H1 (cell line): ENCODE results near the gene TRMT44. TPM values are rescaled to one million over a fixed set of nuclear protein-coding genes. Genes with fewer than 3 reads are reported as not detected.

ENCODE experiments used
- CTCF ChIA-PET: fragments of 300-600 bp; sonication (Branson Sonifier 250); formaldehyde crosslinking; loops from one replicate; lab custom pipeline; 2021; ENCODE audit not compliant: partially characterized antibody; lab: Charles Lee
- POLR2A ChIA-PET: fragments of 300-600 bp; sonication (Branson Sonifier 250); formaldehyde crosslinking; loops from one replicate; lab custom pipeline; 2021; ENCODE audit warnings: inconsistent platforms; ENCODE audit not compliant: partially characterized antibody; lab: Charles Lee
- DNase-seq, 2 experiments: peaks; one replicate each; pipeline versions ENCODE4 v3.0.0 to v3.0.0-alpha.2; 2010 to 2022; ENCODE audit warnings: low spot score in 2 of 2, low read depth in 1 of 2, mixed read lengths in 1 of 2
- FAIRE-seq: peaks from 2 replicates; lab custom pipeline; 2011; peaks lifted over from hg19 to GRCh38; lab: Jason Lieb, UNC
- H2AFZ ChIP-seq: 2 replicates; pipeline ENCODE4 v1.8.1; 2012; ENCODE audit warnings: low read length, inconsistent platforms
- H2AK5ac ChIP-seq: 2 replicates; pipeline ENCODE4 v1.6.1; 2013; ENCODE audit warnings: low read depth, low read length
- H2BK120ac ChIP-seq: replicated peaks from 2 replicates; pipeline ENCODE3; 2013; ENCODE audit warnings: low read depth, low read length, inconsistent platforms
- H2BK12ac ChIP-seq: 2 replicates; pipeline ENCODE4 v1.6.1; 2013; ENCODE audit warnings: low read depth, low read length
- H2BK15ac ChIP-seq: 2 replicates; pipeline ENCODE4 v1.6.1; 2013; ENCODE audit warnings: low read length
- H2BK20ac ChIP-seq: 2 replicates; pipeline ENCODE4 v1.6.1; 2013; ENCODE audit warnings: low read length
- H2BK5ac ChIP-seq: 2 replicates; pipeline ENCODE4 v1.6.1; 2013; ENCODE audit warnings: low read depth, low read length
- H3K14ac ChIP-seq: 2 replicates; pipeline ENCODE4 v1.6.1; 2013; ENCODE audit warnings: inconsistent platforms; ENCODE audit not compliant: insufficient read length
- H3K18ac ChIP-seq: 2 replicates; pipeline ENCODE4 v1.6.1; 2013; ENCODE audit warnings: low read length; ENCODE audit errors: extremely low read depth
- H3K23ac ChIP-seq: 2 replicates; pipeline ENCODE4 v1.6.1; 2013; ENCODE audit warnings: inconsistent platforms; ENCODE audit not compliant: insufficient read length
- H3K23me2 ChIP-seq: 2 replicates; pipeline ENCODE4 v1.6.1; 2013; ENCODE audit warnings: low read depth, low read length
- H3K27ac ChIP-seq: 2 replicates; pipeline ENCODE4 v1.6.1; 2011; ENCODE audit warnings: low read depth, low read length, inconsistent platforms
- H3K27me3 ChIP-seq, 4 experiments: replicated peaks in 1 of 4; 1 replicate in 1 of 4; 2 replicates in 3 of 4; pipeline versions ENCODE4 v1.6.1 to v1.8.1; 2011 to 2013; ENCODE audit warnings: low read length in 3 of 4, mild to moderate bottlenecking in 3 of 4, inconsistent platforms in 2 of 4, mixed read lengths in 2 of 4, moderate library complexity in 1 of 4; ENCODE audit not compliant: control insufficient read depth in 3 of 4, insufficient read depth in 3 of 4; ENCODE audit errors: extremely low read depth in 1 of 4
- H3K36me3 ChIP-seq, 4 experiments: 2 replicates each; pipeline versions ENCODE4 v1.6.1 to v1.8.1; 2011 to 2013; ENCODE audit warnings: mild to moderate bottlenecking in 4 of 4, low read length in 3 of 4, moderate library complexity in 2 of 4, control low read depth in 1 of 4, inconsistent platforms in 1 of 4; ENCODE audit not compliant: insufficient read depth in 4 of 4, control insufficient read depth in 2 of 4
- H3K4ac ChIP-seq: replicated peaks from 2 replicates; pipeline ENCODE3; 2013; ENCODE audit warnings: low read length, low read depth, mixed read lengths, inconsistent platforms; ENCODE audit not compliant: insufficient read length
- H3K4me1 ChIP-seq, 4 experiments: replicated peaks in 1 of 4; 1 replicate in 1 of 4; 2 replicates in 3 of 4; pipeline versions ENCODE4 v1.6.1 to v1.8.1; 2011 to 2013; ENCODE audit warnings: low read length in 3 of 4, inconsistent platforms in 2 of 4, mixed read lengths in 1 of 4; ENCODE audit not compliant: insufficient read depth in 4 of 4, control insufficient read depth in 3 of 4
- H3K4me2 ChIP-seq, 2 experiments: 2 replicates each; pipeline versions ENCODE4 v1.6.1 to v1.8.1; 2011 to 2013; ENCODE audit warnings: low read depth in 2 of 2, low read length in 2 of 2, control low read depth in 1 of 2, inconsistent platforms in 1 of 2, mild to moderate bottlenecking in 1 of 2; ENCODE audit not compliant: insufficient read depth in 1 of 2
- H3K4me3 ChIP-seq, 4 experiments: fragments of 200-600, 300-600 bp in 1 of 4; sonication (generic), shearing (Covaris generic), sonication (Bioruptor Twin) in 1 of 4; 2 replicates each; pipeline versions ENCODE4 v1.5.1 to v1.8.1; 2011 to 2016; ENCODE audit warnings: low read length in 4 of 4, low read depth in 3 of 4, control low read depth in 2 of 4, inconsistent platforms in 2 of 4, mild to moderate bottlenecking in 2 of 4, mixed read lengths in 1 of 4, moderate library complexity in 1 of 4; ENCODE audit not compliant: insufficient read depth in 2 of 4; ENCODE audit errors: extremely low read depth in 1 of 4
- H3K56ac ChIP-seq: replicated peaks from 2 replicates; pipeline ENCODE3; 2013; ENCODE audit warnings: low read depth, mild to moderate bottlenecking, mixed read lengths, low read length, inconsistent platforms; ENCODE audit not compliant: insufficient read length
- H3K79me1 ChIP-seq: 2 replicates; pipeline ENCODE4 v1.6.1; 2013; ENCODE audit warnings: low read depth, low read length, control low read depth
- H3K79me2 ChIP-seq, 2 experiments: 2 replicates each; pipeline versions ENCODE4 v1.6.1 to v1.8.1; 2012 to 2013; ENCODE audit warnings: low read length in 2 of 2, mild to moderate bottlenecking in 2 of 2, inconsistent platforms in 1 of 2; ENCODE audit not compliant: insufficient read depth in 2 of 2, control insufficient read depth in 1 of 2
- H3K9ac ChIP-seq, 4 experiments: replicated peaks in 1 of 4; 1 replicate in 1 of 4; 2 replicates in 3 of 4; pipeline versions ENCODE4 v1.6.1 to v1.8.1; 2011 to 2013; ENCODE audit warnings: low read depth in 3 of 4, low read length in 3 of 4, control low read depth in 2 of 4, mild to moderate bottlenecking in 2 of 4, moderate library complexity in 2 of 4, inconsistent platforms in 1 of 4; ENCODE audit errors: extremely low read depth in 1 of 4
- H3K9me3 ChIP-seq, 2 experiments: 2 replicates each; pipeline versions ENCODE4 v1.6.1 to v1.8.1; 2012 to 2013; ENCODE audit warnings: mild to moderate bottlenecking in 2 of 2, moderate library complexity in 2 of 2, control low read depth in 1 of 2, inconsistent platforms in 1 of 2, low read depth in 1 of 2, low read length in 1 of 2, mixed read lengths in 1 of 2; ENCODE audit not compliant: insufficient read depth in 2 of 2
- H4K20me1 ChIP-seq, 2 experiments: replicated peaks in 1 of 2; 2 replicates each; pipeline versions ENCODE3 to v1.8.1; 2011 to 2013; ENCODE audit warnings: inconsistent platforms in 2 of 2, low read length in 2 of 2, mild to moderate bottlenecking in 1 of 2; ENCODE audit not compliant: insufficient read depth in 2 of 2, control insufficient read depth in 1 of 2
- H4K5ac ChIP-seq: 2 replicates; pipeline ENCODE4 v1.6.1; 2013; ENCODE audit warnings: low read length, low read depth, mixed read lengths, inconsistent platforms; ENCODE audit not compliant: insufficient read length
- H4K8ac ChIP-seq: 2 replicates; pipeline ENCODE4 v1.8.0; 2013; ENCODE audit warnings: mild to moderate bottlenecking, moderate library complexity, low read length, inconsistent platforms; ENCODE audit not compliant: insufficient read depth; ENCODE audit errors: extremely low read depth
- H4K91ac ChIP-seq: replicated peaks from 2 replicates; pipeline ENCODE3; 2013; ENCODE audit warnings: low read length, mixed read lengths, inconsistent platforms; ENCODE audit not compliant: insufficient read length
- BACH1 ChIP-seq: IDR thresholded peaks from 2 replicates; pipeline ENCODE4 v1.6.1; 2012; ENCODE audit warnings: low read length, improper control_type of control experiment
- BRCA1 ChIP-seq: IDR thresholded peaks from 2 replicates; pipeline ENCODE4 v1.6.1; 2012; ENCODE audit warnings: low read depth, low read length, improper control_type of control experiment
- CTBP2 ChIP-seq: IDR thresholded peaks from 2 replicates; pipeline ENCODE4 v1.7.0; 2011; ENCODE audit warnings: borderline replicate concordance, mild to moderate bottlenecking, moderate library complexity, mixed read lengths, low read length; ENCODE audit not compliant: insufficient read depth, insufficient read length
- EZH2 ChIP-seq: fragments of 200-600 bp; sonication (generic); IDR thresholded peaks from 2 replicates; pipeline ENCODE4 v1.7.1; 2012; ENCODE audit warnings: low read depth, mild to moderate bottlenecking, moderate library complexity, low read length, inconsistent platforms; ENCODE audit not compliant: severe bottlenecking
- RBBP5 ChIP-seq: IDR thresholded peaks from 2 replicates; pipeline ENCODE4 v1.7.1; 2012; ENCODE audit warnings: low read depth, mild to moderate bottlenecking, inconsistent platforms, low read length, moderate library complexity, borderline replicate concordance
- RFX5 ChIP-seq: IDR thresholded peaks from 2 replicates; pipeline ENCODE4 v1.6.1; 2011; ENCODE audit warnings: low read depth, low read length, improper control_type of control experiment, borderline replicate concordance
- SP1 ChIP-seq: IDR thresholded peaks from 2 replicates; pipeline ENCODE4 v1.6.1; 2011; ENCODE audit warnings: low read depth, low read length
- SRF ChIP-seq: IDR thresholded peaks from 2 replicates; pipeline ENCODE4 v1.6.1; 2011; ENCODE audit warnings: mild to moderate bottlenecking, low read depth, low read length, moderate library complexity
- SUZ12 ChIP-seq: fragments of 200-600 bp; sonication (generic); IDR thresholded peaks from 2 replicates; pipeline ENCODE4 v1.6.1; 2012; ENCODE audit warnings: mild to moderate bottlenecking, inconsistent platforms, low read length, moderate library complexity, mixed read lengths
- TBP ChIP-seq: IDR thresholded peaks from 2 replicates; pipeline ENCODE4 v1.6.1; 2011; ENCODE audit warnings: low read depth, low read length, improper control_type of control experiment
- WGBS, 2 experiments: shearing (Covaris generic) in 1 of 2; methylation state at CpG; one replicate each; pipeline versions ENCODE4 v1.1.6 to v1.1.7; 2013 to 2015; ENCODE audit warnings: low lambda C conversion rate in 2 of 2, mixed read lengths in 2 of 2, inconsistent platforms in 1 of 2, low coverage in 1 of 2, missing lambda C conversion rate in 1 of 2; ENCODE audit not compliant: insufficient replicate concordance in 2 of 2, insufficient coverage in 1 of 2, insufficient read length in 1 of 2; ENCODE audit errors: extremely low coverage in 1 of 2, missing lambda C conversion rate in 1 of 2; 5-methylcytosine and 5-hydroxymethylcytosine counted together
- polyA plus RNA-seq, 7 experiments: library from polyadenylated mRNA; depleted of rRNA in 3 of 7; stranded (reverse) in 5 of 7; unstranded in 2 of 7; fragments of >200 nt in 5 of 7; fragments of 200-250 nt in 2 of 7; gene quantifications; 1 replicate in 5 of 7; 2 replicates in 1 of 7; 4 replicates in 1 of 7; pipeline versions ENCODE4 v1.2.1 to v1.2.3, GENCODE V29; 2011 to 2013; ENCODE audit warnings: missing spikeins in 2 of 7, mixed read lengths in 2 of 7
- total RNA-seq: library from RNA; stranded (reverse); fragmentation: NEBNext Ultra II Directional; extraction: Animal tissue kit (Norgen Biotek cat#: 25700); gene quantifications from 2 replicates; pipeline ENCODE4 v1.2.1, GENCODE V29; 2021
- TF ChIP-seq, protein P1 (sequence below): IDR thresholded peaks from 2 replicates; pipeline ENCODE4 v1.6.1; 2012; ENCODE audit warnings: low read length, inconsistent platforms
- TF ChIP-seq, protein P2 (sequence below): IDR thresholded peaks from 2 replicates; pipeline ENCODE4 v1.6.1; 2012; ENCODE audit warnings: inconsistent platforms

The TRMT44 gene
- total and polyA plus RNA-seq, 2 of the 8 experiments (the other 6 are each of a cell fraction or from before 2014, with no cell fraction given), result 8.6 to 23.9 TPM

DNA sequence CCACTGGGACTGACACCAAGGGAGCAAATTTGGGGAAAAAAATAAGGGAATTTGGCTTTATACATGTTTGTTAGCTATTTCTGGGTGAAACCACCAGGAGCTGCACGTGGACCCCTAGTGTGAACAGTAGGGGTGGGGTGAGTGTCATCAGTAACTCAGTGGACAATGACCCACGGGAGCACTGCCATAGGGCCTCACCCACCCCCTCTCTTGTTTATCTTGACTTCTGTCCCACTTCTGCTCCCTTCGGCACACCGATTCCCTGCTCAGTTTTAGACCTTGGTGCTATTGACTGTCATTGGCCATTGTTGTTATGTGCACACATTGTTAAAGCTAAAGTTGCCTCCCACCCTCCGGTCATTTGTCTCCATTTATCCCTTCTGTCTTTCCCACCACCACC, 9.0 kb upstream of the TRMT44 start:
- H3K23me2 ChIP-seq, result peaks cover 4% of the 10 kb centered on the region; the same call in 1 of the 2 replicates
- H3K79me1 ChIP-seq, result no peaks in the 10 kb centered on the region
- H4K8ac ChIP-seq, result no peak overlapping the region
- no peak overlapping the region for H2BK12ac ChIP-seq
- DNase-seq (no peak), FAIRE-seq (no peak)
- no peak overlapping the region for H4K91ac ChIP-seq
- H3K4ac ChIP-seq, result no peak overlapping the region
- no peak overlapping the region for H3K14ac ChIP-seq
- ChIA-PET POLR2A (interaction anchor here (0.7 kb wide), 1 partner anchor 463 kb away, joined by 4 read pairs; no protein-coding TSS in a partner anchor), CTCF (interaction anchor here (0.8 to 1.4 kb wide), 4 partner anchors 8 to 180 kb away, joined by 3 to 5 read pairs (median 3); partner anchors contain the start of genes ACOX3 and TRMT44)
- H2BK120ac ChIP-seq, result no peak overlapping the region
- no peak overlapping the region for H3K27ac ChIP-seq
- 90% methylated on average over 5 of the region's 5 CpGs; no CpG with 5 or more reads in 1 of the 2 experiments for WGBS, 2 experiments
- H3K79me2 ChIP-seq, result no peaks in the 10 kb centered on the region
- no peak overlapping the region for H2BK5ac ChIP-seq
- H2BK15ac ChIP-seq, result no peak overlapping the region
- no peaks in the 10 kb centered on the region for H4K20me1 ChIP-seq
- no peak overlapping the region for H3K23ac ChIP-seq
- no peak overlapping the region for H3K9ac ChIP-seq
- H3K56ac ChIP-seq, result no peak overlapping the region
- peaks cover 0 to 7% (median 1%) of the 10 kb centered on the region in 4 experiments; a peak in 4 of 7 replicates for H3K4me1 ChIP-seq
- H3K27me3 ChIP-seq, result peaks cover 0 to 2% (median 0%) of the 10 kb centered on the region in 4 experiments; a peak in 2 of 7 replicates
- H2BK20ac ChIP-seq, result no peak overlapping the region
- H3K18ac ChIP-seq, result no peak overlapping the region
- H2AFZ ChIP-seq, result no peak overlapping the region
- no peak overlapping the region for H2AK5ac ChIP-seq
- no peak overlapping the region for H3K4me3 ChIP-seq
- no peak overlapping the region for H3K4me2 ChIP-seq
- H3K36me3 ChIP-seq, result no peaks in the 10 kb centered on the region
- H4K5ac ChIP-seq, result no peak overlapping the region
- H3K9me3 ChIP-seq, result no peaks in the 10 kb centered on the region
- TF ChIP-seq TBP (no peak), RFX5 (no peak), BRCA1 (no peak), RBBP5 (no peak), EZH2 (no peak), SRF (no peak), BACH1 (no peak), SUZ12 (no peak), CTBP2 (no peak), SP1 (no peak)
- TF ChIP-seq, protein P1, sequence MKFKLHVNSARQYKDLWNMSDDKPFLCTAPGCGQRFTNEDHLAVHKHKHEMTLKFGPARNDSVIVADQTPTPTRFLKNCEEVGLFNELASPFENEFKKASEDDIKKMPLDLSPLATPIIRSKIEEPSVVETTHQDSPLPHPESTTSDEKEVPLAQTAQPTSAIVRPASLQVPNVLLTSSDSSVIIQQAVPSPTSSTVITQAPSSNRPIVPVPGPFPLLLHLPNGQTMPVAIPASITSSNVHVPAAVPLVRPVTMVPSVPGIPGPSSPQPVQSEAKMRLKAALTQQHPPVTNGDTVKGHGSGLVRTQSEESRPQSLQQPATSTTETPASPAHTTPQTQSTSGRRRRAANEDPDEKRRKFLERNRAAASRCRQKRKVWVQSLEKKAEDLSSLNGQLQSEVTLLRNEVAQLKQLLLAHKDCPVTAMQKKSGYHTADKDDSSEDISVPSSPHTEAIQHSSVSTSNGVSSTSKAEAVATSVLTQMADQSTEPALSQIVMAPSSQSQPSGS, result no peak
- TF ChIP-seq, protein P2, sequence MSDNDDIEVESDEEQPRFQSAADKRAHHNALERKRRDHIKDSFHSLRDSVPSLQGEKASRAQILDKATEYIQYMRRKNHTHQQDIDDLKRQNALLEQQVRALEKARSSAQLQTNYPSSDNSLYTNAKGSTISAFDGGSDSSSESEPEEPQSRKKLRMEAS, result no peak
